HepG2 (cell line): ENCODE data around the gene COL18A1. TPM values are rescaled to one million over a fixed set of nuclear protein-coding genes. Genes with fewer than 3 reads are reported as not detected.

Source experiments
- ATAC-seq: fragments of 200-7000 bp; cut with Tn5 transposase; 3 replicates; pipeline ENCODE4 v1.9.1; 2020; ENCODE audit warnings: mild to moderate bottlenecking, moderate library complexity
- BruUV-seq: library from RNA; stranded (reverse); fragments of 400-500 nt; replicated peaks from 2 replicates; lab custom pipeline; 2021; lab: Mats Ljungman, UMichigan
- CTCF ChIA-PET: fragments of 300-600 bp; formaldehyde crosslinking; extraction: SDS; loops from one replicate; lab custom pipeline; 2021; ENCODE audit warnings: low total read pairs, inconsistent platforms, low intra/inter-chr PET ratio; lab: Yijun Ruan, JAX
- POLR2A ChIA-PET: fragments of 350-600 bp; sonication (Branson Sonifier 250); formaldehyde crosslinking; loops from one replicate; lab custom pipeline; 2020; ENCODE audit warnings: antibody characterized with exemption, inconsistent platforms; lab: Yijun Ruan, JAX
- DNase-seq: peaks from one replicate; pipeline ENCODE4 v3.0.0-alpha.2; 2015; ENCODE audit warnings: low spot score
- FAIRE-seq: peaks from 3 replicates; lab custom pipeline; 2011; peaks lifted over from hg19 to GRCh38; lab: Jason Lieb, UNC
- H2AFZ ChIP-seq: one replicate; pipeline ENCODE4 v1.6.1; 2011; ENCODE audit warnings: low read length, inconsistent platforms
- H3K27ac ChIP-seq: fragments of 300-600 bp; 3 replicates; pipeline ENCODE4 v1.8.0; 2011; ENCODE audit warnings: mixed run types, mild to moderate bottlenecking, mixed read lengths, low read length, inconsistent platforms; ENCODE audit not compliant: insufficient read depth; ENCODE audit errors: extremely low read length
- H3K27me3 ChIP-seq, 2 experiments: fragments of 200-600 bp in 1 of 2; 2 replicates in 1 of 2; 3 replicates in 1 of 2; pipeline versions ENCODE4 v1.6.0 to v1.8.0; 2011; ENCODE audit warnings: low read length in 2 of 2, mild to moderate bottlenecking in 2 of 2, moderate library complexity in 2 of 2, inconsistent platforms in 1 of 2; ENCODE audit not compliant: insufficient read depth in 2 of 2, control insufficient read depth in 1 of 2
- H3K36me3 ChIP-seq, 2 experiments: fragments of 200-600 bp in 1 of 2; replicated peaks in 1 of 2; 2 replicates in 1 of 2; 3 replicates in 1 of 2; pipeline versions ENCODE4 v1.5.1 to v1.8.0; 2011; ENCODE audit warnings: low read length in 2 of 2, inconsistent platforms in 1 of 2; ENCODE audit not compliant: insufficient read depth in 2 of 2, control insufficient read depth in 1 of 2
- H3K4me1 ChIP-seq: 2 replicates; pipeline ENCODE4 v1.5.1; 2012; ENCODE audit warnings: low read length, inconsistent platforms; ENCODE audit not compliant: insufficient read depth
- H3K4me2 ChIP-seq: 2 replicates; pipeline ENCODE4 v1.6.0; 2011; ENCODE audit warnings: low read depth, low read length, inconsistent platforms
- H3K4me3 ChIP-seq, 3 experiments: fragments of 200-600 bp in 1 of 3; sonication (generic), shearing (Covaris generic) in 1 of 3; replicated peaks in 1 of 3; 2 replicates each; pipeline ENCODE4 v1.5.1; 2011 to 2016; ENCODE audit warnings: low read length in 3 of 3, inconsistent platforms in 2 of 3, low read depth in 2 of 3, mild to moderate bottlenecking in 2 of 3, control low read depth in 1 of 3, mixed read lengths in 1 of 3; ENCODE audit not compliant: insufficient read depth in 1 of 3
- H3K79me2 ChIP-seq: one replicate; pipeline ENCODE4 v1.6.1; 2011; ENCODE audit warnings: low read length, inconsistent platforms; ENCODE audit not compliant: insufficient read depth
- H3K9ac ChIP-seq: 2 replicates; pipeline ENCODE4 v1.6.0; 2011; ENCODE audit warnings: mild to moderate bottlenecking, low read depth, low read length, inconsistent platforms; ENCODE audit not compliant: insufficient read depth
- H3K9me3 ChIP-seq: 2 replicates; pipeline ENCODE4 v1.5.1; 2012; ENCODE audit warnings: mild to moderate bottlenecking, low read length
- H4K20me1 ChIP-seq: 2 replicates; pipeline ENCODE4 v1.6.0; 2011; ENCODE audit warnings: inconsistent platforms, mild to moderate bottlenecking, low read length, moderate library complexity; ENCODE audit not compliant: insufficient read depth
- ATM ChIP-seq: fragments of 450-650 bp; IDR thresholded peaks from 2 replicates; pipeline ENCODE4 v1.7.1; 2017; ENCODE audit warnings: mild to moderate bottlenecking, borderline replicate concordance
- HNRNPH1 ChIP-seq: fragments of 200-400 bp; formaldehyde crosslinking; optimal IDR thresholded peaks from 2 replicates; pipeline ENCODE3; 2017; ENCODE audit warnings: mild to moderate bottlenecking, low read depth, low read length
- HOXA5 ChIP-seq: sonication (generic); formaldehyde crosslinking; IDR thresholded peaks from 2 replicates; pipeline ENCODE4 v1.4.0; 2020; ENCODE audit warnings: missing genetic modification reagents
- NKX3-1 ChIP-seq: sonication (generic); formaldehyde crosslinking; IDR thresholded peaks from 2 replicates; pipeline ENCODE4 v1.5.0; 2020; ENCODE audit warnings: missing genetic modification reagents
- TGIF2 ChIP-seq: IDR thresholded peaks from 2 replicates; pipeline ENCODE4 v1.6.1; 2016; ENCODE audit warnings: control low read depth, missing compliant biosample characterization
- ZNF33B ChIP-seq: sonication (generic); formaldehyde crosslinking; IDR thresholded peaks from 2 replicates; pipeline ENCODE4 v1.5.1; 2020; ENCODE audit warnings: mild to moderate bottlenecking, missing genetic modification reagents
- ZNF556 ChIP-seq: sonication (generic); formaldehyde crosslinking; IDR thresholded peaks from 2 replicates; pipeline ENCODE4 v1.4.0; 2020; ENCODE audit warnings: mild to moderate bottlenecking, missing genetic modification reagents, borderline replicate concordance
- WGBS: methylation state at CpG from one replicate; pipeline ENCODE4 v1.1.6; 2017; ENCODE audit warnings: low lambda C conversion rate; 5-methylcytosine and 5-hydroxymethylcytosine counted together
- in situ Hi-C: cut with HindIII; loops from 2 replicates; pipeline ENCODE4 v1.10.0; 2017; ENCODE audit warnings: low pct_unique_long_range_greater_than_20kb; ENCODE audit not compliant: extremely low pct_ligation_motif_present
- intact Hi-C: fragments of 100-400 bp; cut with micrococcal nuclease; formaldehyde crosslinking; loops from one replicate; pipeline ENCODE4 v1.10.0; 2022; ENCODE audit not compliant: unreplicated experiment
- polyA plus RNA-seq, 8 experiments: library from polyadenylated mRNA; depleted of rRNA in 3 of 8; stranded (reverse) in 7 of 8; unstranded in 1 of 8; fragments of >200 nt; fragmentation: Illumina TruSeq in 4 of 8; extraction: Trizol in 4 of 8; gene quantifications; 2 replicates each; pipeline versions ENCODE4 v1.2.1 to v1.2.3, GENCODE V29; 2011 to 2016; ENCODE audit warnings: low read depth in 4 of 8, missing spikeins in 1 of 8, mixed read lengths in 1 of 8; ENCODE audit not compliant: insufficient read depth in 1 of 8
- total RNA-seq, 5 experiments: library from RNA; depleted of rRNA; stranded (reverse); fragments of >200 nt; fragmentation: Illumina TruSeq; extraction: Trizol; gene quantifications; 2 replicates each; pipeline ENCODE4 v1.2.3, GENCODE V29; 2016; ENCODE audit warnings: low read depth in 1 of 5
- TF ChIP-seq, protein P1 (sequence below): IDR thresholded peaks from 2 replicates; pipeline ENCODE4 v1.6.1; 2016; ENCODE audit warnings: missing compliant biosample characterization, missing genetic modification reagents, borderline replicate concordance
- TF ChIP-seq, protein P2 (sequence below): sonication (generic); formaldehyde crosslinking; conservative IDR thresholded peaks from 2 replicates; pipeline ENCODE4 v1.4.0; 2020; ENCODE audit warnings: missing genetic modification reagents
- TF ChIP-seq, protein P3 (sequence below): sonication (generic); formaldehyde crosslinking; IDR thresholded peaks from 2 replicates; pipeline ENCODE4 v1.5.0; 2020; ENCODE audit warnings: missing genetic modification reagents
- TF ChIP-seq, protein P4 (sequence below): sonication (generic); formaldehyde crosslinking; IDR thresholded peaks from 2 replicates; pipeline ENCODE4 v1.4.0; 2020; ENCODE audit warnings: mild to moderate bottlenecking, missing genetic modification reagents

COL18A1 gene
- total and polyA plus RNA-seq, 2 of the 13 experiments (the other 11 are each of a cell fraction or from before 2014, with no cell fraction given) = 79.0 to 102 TPM

DNA sequence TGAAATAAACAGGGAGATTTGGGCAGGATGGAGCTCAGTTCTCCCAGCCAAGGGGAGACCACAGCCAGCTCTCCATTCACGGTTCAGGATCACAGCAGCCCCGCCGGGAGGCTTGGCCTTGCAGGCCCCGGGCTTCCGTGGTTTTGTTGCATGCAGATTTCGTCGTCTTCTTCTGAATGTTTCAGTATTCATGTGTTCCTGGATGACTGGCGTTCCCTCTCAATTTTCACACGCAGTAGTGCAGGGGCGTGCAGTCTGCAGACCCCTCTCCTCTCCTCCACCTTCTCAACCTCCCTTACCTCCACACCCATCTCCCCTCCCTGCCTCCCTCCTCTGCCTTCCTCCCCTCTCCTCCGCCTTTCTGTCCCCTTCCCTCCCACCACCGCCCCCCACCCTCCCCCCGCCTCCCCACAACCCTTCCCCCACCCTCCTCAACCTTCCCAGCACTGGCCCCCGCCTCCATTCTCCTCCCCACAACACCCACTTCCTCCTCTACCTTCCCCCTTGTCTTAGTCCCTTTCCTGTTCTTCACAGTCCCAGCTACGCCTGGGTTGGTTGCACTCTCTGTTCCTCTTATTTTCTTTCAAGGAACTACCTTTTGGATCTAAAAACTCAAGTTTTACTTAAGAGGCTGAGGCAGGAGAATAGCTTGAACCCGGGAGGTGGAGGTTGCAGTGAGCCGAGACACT is 145.7 kb downstream of the COL18A1 start:
- Histone ChIP-seq H3K27ac (no peak overlapping the region), H4K20me1 (no peaks in the 10 kb centered on the region), H3K36me3 (no peaks in the 10 kb centered on the region), H3K9ac (no peak overlapping the region), H3K4me1 (peaks cover 49% of the 10 kb centered on the region), H3K9me3 (no peaks in the 10 kb centered on the region), H3K27me3 (peaks cover 8 to 53% of the 10 kb centered on the region in 2 experiments), H2AFZ (no peak overlapping the region), H3K79me2 (no peaks in the 10 kb centered on the region), H3K4me2 (no peak overlapping the region), H3K4me3 (no peak overlapping the region)
- intact Hi-C loops (no loop called here), in situ Hi-C loops (no loop called here)
- FAIRE-seq (no peak), ATAC-seq (no peak), DNase-seq (no peak)
- BruUV-seq = no TSS peak
- CTCF ChIA-PET = no interaction called here
- POLR2A ChIA-PET = no interaction called here
- 22% methylated on average over 17 of the region's 17 CpGs for WGBS
- no peak for TF ChIP-seq HOXA5 (CRISPR knock-in tag)
- TF ChIP-seq, protein P1, sequence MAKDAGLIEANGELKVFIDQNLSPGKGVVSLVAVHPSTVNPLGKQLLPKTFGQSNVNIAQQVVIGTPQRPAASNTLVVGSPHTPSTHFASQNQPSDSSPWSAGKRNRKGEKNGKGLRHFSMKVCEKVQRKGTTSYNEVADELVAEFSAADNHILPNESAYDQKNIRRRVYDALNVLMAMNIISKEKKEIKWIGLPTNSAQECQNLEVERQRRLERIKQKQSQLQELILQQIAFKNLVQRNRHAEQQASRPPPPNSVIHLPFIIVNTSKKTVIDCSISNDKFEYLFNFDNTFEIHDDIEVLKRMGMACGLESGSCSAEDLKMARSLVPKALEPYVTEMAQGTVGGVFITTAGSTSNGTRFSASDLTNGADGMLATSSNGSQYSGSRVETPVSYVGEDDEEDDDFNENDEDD (CRISPR knock-in tag) = no peak
- no peak for TF ChIP-seq ATM
- TF ChIP-seq ZNF556 (CRISPR knock-in tag) = no peak
- no peak for TF ChIP-seq TGIF2 (CRISPR knock-in tag)
- TF ChIP-seq, protein P2, sequence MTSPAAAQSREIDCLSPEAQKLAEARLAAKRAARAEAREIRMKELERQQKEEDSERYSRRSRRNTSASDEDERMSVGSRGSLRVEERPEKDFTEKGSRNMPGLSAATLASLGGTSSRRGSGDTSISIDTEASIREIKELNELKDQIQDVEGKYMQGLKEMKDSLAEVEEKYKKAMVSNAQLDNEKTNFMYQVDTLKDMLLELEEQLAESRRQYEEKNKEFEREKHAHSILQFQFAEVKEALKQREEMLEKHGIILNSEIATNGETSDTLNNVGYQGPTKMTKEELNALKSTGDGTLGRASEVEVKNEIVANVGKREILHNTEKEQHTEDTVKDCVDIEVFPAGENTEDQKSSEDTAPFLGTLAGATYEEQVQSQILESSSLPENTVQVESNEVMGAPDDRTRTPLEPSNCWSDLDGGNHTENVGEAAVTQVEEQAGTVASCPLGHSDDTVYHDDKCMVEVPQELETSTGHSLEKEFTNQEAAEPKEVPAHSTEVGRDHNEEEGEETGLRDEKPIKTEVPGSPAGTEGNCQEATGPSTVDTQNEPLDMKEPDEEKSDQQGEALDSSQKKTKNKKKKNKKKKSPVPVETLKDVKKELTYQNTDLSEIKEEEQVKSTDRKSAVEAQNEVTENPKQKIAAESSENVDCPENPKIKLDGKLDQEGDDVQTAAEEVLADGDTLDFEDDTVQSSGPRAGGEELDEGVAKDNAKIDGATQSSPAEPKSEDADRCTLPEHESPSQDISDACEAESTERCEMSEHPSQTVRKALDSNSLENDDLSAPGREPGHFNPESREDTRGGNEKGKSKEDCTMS = no peak
- TF ChIP-seq NKX3-1 (CRISPR knock-in tag) = no peak
- TF ChIP-seq, protein P3, sequence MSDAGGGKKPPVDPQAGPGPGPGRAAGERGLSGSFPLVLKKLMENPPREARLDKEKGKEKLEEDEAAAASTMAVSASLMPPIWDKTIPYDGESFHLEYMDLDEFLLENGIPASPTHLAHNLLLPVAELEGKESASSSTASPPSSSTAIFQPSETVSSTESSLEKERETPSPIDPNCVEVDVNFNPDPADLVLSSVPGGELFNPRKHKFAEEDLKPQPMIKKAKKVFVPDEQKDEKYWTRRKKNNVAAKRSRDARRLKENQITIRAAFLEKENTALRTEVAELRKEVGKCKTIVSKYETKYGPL (CRISPR knock-in tag) = no peak
- TF ChIP-seq, protein P4, sequence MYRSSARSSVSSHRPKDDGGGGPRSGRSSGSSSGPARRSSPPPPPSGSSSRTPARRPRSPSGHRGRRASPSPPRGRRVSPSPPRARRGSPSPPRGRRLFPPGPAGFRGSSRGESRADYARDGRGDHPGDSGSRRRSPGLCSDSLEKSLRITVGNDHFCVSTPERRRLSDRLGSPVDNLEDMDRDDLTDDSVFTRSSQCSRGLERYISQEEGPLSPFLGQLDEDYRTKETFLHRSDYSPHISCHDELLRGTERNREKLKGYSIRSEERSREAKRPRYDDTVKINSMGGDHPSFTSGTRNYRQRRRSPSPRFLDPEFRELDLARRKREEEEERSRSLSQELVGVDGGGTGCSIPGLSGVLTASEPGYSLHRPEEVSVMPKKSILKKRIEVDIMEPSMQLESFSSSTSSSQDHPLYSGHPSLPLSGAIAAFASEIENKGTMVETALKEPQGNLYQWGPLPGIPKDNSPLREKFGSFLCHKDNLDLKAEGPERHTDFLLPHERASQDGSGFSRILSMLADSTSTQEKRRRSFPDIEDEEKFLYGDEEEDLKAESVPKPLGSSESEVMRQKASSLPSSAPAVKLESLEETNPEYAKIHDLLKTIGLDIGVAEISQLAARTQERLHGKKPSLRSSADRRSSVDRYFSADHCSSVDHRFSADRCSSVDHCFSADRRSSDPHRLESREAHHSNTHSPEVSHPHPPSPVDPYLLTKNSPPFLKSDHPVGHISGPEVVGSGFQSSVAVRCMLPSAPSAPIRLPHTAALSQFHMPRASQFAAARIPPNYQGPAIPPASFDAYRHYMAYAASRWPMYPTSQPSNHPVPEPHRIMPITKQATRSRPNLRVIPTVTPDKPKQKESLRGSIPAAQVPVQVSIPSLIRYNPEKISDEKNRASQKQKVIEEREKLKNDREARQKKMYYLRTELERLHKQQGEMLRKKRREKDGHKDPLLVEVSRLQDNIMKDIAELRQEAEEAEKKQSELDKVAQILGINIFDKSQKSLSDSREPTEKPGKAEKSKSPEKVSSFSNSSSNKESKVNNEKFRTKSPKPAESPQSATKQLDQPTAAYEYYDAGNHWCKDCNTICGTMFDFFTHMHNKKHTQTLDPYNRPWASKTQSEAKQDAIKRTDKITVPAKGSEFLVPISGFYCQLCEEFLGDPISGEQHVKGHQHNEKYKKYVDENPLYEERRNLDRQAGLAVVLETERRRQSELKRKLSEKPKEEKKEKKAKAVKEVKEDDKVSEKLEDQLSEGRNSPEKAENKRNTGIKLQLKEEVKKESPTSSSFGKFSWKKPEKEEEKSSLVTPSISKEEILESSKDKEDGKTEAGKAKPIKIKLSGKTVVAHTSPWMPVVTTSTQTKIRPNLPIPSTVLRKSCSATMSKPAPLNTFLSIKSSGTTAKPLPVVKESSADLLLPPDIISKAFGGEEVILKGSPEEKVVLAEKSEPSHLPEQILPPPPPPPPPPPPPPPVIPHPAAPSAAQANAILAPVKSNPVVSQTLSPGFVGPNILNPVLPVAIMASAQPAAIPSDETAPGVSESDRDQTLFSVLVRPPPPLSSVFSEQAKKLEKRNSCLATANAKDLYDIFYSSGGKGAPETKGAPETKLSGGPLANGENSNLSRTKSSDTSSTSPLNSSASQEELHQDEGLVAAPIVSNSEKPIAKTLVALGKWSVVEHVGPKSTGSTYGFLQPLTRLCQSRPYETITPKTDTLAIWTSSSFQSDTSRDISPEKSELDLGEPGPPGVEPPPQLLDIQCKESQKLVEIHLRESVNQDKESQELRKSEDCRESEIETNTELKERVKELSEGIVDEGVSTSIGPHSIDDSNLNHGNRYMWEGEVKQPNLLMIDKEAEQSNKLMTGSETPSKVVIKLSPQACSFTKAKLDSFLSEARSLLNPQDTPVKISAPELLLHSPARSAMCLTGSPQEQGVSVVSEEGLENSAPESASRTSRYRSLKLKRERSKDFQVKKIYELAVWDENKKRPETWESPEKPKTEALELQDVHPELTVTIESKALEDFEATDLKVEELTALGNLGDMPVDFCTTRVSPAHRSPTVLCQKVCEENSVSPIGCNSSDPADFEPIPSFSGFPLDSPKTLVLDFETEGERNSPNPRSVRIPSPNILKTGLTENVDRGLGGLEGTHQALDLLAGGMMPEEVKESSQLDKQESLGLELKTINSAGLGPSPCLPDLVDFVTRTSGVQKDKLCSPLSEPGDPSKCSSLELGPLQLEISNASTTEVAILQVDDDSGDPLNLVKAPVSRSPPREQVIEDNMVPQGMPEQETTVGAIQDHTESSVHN (CRISPR knock-in tag) = no peak
- no peak for TF ChIP-seq ZNF33B (CRISPR knock-in tag)
- no peak for TF ChIP-seq HNRNPH1
